GM18868 (cell line): ENCODE data around the gene FBXL14.

Experiments
- ATAC-seq: cut with Tn5 transposase; IDR thresholded peaks from one replicate; pipeline ENCODE4 v1.9.1; 2021; ENCODE audit warnings: mild to moderate bottlenecking, moderate library complexity; ENCODE audit not compliant: unreplicated experiment

The FBXL14 gene

DNA sequence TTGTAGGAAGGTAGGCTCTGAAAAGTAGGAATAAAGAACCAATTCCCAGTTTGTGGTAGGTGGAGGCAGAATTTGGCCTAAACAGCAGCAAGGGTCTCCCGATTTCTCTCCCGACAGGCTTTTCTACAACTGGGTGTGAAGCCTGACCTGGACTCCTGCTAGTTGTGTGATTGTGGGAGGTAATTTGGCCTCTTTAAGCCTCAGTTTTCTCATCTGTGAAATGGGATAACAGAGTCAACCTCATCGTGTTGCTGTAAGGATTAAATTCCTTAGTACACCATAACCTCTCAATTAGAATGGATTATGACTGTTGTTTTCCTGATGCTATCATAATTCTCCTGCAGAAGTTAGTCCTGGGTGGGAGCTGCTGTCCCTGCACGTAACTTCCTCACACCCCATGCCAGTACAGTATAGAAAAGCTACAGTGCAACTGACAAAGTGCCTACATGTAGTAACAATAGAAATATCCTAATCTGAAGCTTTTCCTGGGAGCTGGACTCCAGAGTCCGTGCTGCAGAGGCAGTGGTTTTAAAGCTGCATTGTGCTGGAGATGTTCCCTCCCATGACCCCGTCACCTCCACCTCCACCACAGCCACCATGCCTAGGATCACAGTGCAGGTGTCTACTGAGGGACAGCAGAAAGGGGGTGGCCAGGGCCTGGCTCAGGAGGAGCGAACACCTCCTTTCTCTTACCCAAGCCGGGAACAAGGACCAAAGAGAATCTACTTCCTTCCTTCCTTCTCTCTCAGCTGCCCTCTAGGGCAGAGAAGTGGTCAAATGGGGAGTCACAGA, 76.5 kb downstream of the FBXL14 start:
- ATAC-seq = no peak

DNA sequence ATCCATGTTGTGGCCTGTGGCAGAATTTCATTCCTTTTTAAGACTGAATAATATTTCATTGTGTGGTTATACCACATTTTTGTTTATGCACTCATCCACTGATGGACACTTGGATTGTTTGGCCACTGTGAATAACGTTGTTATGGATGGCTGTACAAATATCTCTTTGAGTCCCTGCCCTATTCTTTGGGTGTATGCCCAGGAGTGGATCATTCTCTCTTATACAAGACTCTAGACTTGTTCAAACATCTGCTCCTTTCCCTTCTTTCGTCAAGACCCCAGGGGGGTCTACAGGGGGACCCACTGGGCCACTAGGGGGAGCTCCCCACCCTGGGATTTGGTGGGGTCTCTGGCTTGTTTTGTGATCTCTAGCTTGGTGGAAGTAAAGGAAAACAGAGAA, 77.4 kb downstream of the FBXL14 start:
- ATAC-seq = no peak
